ENCODE data around the gene UBE3B.

The UBE3B gene

GRCh38 chr12:109559200-109559505 is 81.7 kb downstream of the UBE3B start:
- no peak for TF ChIP-seq CTCF (IDR thresholded peaks at IDR 0.05; ENCODE audit: extremely low read depth, missing control alignments)
- no peak for DNase-seq (ENCODE audit: low spot score)

GRCh38 chr12:109559601-109560000 is 82.2 kb downstream of the UBE3B start:
- DNase-seq (ENCODE audit: low spot score) = no peak
- TF ChIP-seq CTCF (IDR thresholded peaks at IDR 0.05; ENCODE audit: extremely low read depth, missing control alignments) = no peak

- no peak for DNase-seq (ENCODE audit: low spot score)
- no peak for TF ChIP-seq CTCF (IDR thresholded peaks at IDR 0.05; ENCODE audit: extremely low read depth, missing control alignments)
Measured at GRCh38 chr12:109560867-109561710, 83.7 kb downstream of the UBE3B start.

- no peak for TF ChIP-seq CTCF (IDR thresholded peaks at IDR 0.05; ENCODE audit: extremely low read depth, missing control alignments)
Measured at GRCh38 chr12:109561711-109562030, 84.2 kb downstream of the UBE3B start.

GRCh38 chr12:109562871-109563270 is 85.4 kb downstream of the UBE3B start:
- no peak for TF ChIP-seq CTCF (IDR thresholded peaks at IDR 0.05; ENCODE audit: extremely low read depth, missing control alignments)
- no peak for DNase-seq (ENCODE audit: low spot score)

More at GRCh38 chr12:109561711-109562030, 84.2 kb downstream of the UBE3B start:
- DNase-seq (ENCODE audit: low spot score) = no peak

- DNase-seq (ENCODE audit: low spot score) = no peak
- no peak for TF ChIP-seq CTCF (IDR thresholded peaks at IDR 0.05; ENCODE audit: extremely low read depth, missing control alignments)
Measured at GRCh38 chr12:109563291-109564284, 86.2 kb downstream of the UBE3B start.

GRCh38 chr12:109566424-109566823 is 89.0 kb downstream of the UBE3B start:
- TF ChIP-seq CTCF (IDR thresholded peaks at IDR 0.05; ENCODE audit: extremely low read depth, missing control alignments) = no peak
- no peak for DNase-seq (ENCODE audit: low spot score)

All from GM20000 (cell line).